Panc1 (cell line): ENCODE data around the gene COL28A1. TPM values are rescaled to one million over a fixed set of nuclear protein-coding genes. Genes with fewer than 3 reads are reported as not detected.

Experiments
- ATAC-seq: fragments of 200-7000 bp; cut with Tn5 transposase; 2 replicates; pipeline ENCODE4 v1.9.1; 2020; ENCODE audit warnings: mild to moderate bottlenecking, moderate library complexity
- BruUV-seq: library from RNA; stranded (reverse); fragments of 400-500 nt; replicated peaks from 2 replicates; lab custom pipeline; 2021; lab: Mats Ljungman, UMichigan
- CTCF ChIA-PET: fragments of 300-600 bp; sonication (Branson Sonifier 250); formaldehyde crosslinking; loops from one replicate; lab custom pipeline; 2022; ENCODE audit warnings: antibody characterized with exemption; lab: Charles Lee
- POLR2A ChIA-PET: fragments of 300-600 bp; sonication (Branson Sonifier 250); formaldehyde crosslinking; loops from one replicate; lab custom pipeline; 2022; ENCODE audit warnings: antibody characterized with exemption; lab: Charles Lee
- DNase-seq: peaks from one replicate; pipeline ENCODE4 v3.0.0-alpha.2; 2010; ENCODE audit warnings: low read depth, low spot score
- H3K27ac ChIP-seq: 2 replicates; pipeline ENCODE4 v1.5.1; 2011; ENCODE audit warnings: mild to moderate bottlenecking, low read length, inconsistent platforms
- H3K27me3 ChIP-seq: fragments of 200-500 bp; sonication (Bioruptor generic); 2 replicates; pipeline ENCODE4 v1.6.0; 2014; ENCODE audit warnings: low read length, inconsistent platforms; ENCODE audit not compliant: control insufficient read depth, insufficient read depth
- H3K36me3 ChIP-seq: fragments of 200-500 bp; sonication (Bioruptor generic); 2 replicates; pipeline ENCODE4 v1.5.1; 2014; ENCODE audit warnings: inconsistent platforms, mild to moderate bottlenecking, low read length, moderate library complexity; ENCODE audit not compliant: control insufficient read depth, insufficient read depth
- H3K4me1 ChIP-seq: 2 replicates; pipeline ENCODE4 v1.5.1; 2011; ENCODE audit warnings: inconsistent platforms, mild to moderate bottlenecking, low read length, moderate library complexity; ENCODE audit not compliant: control insufficient read depth, insufficient read depth
- H3K4me3 ChIP-seq, 2 experiments: 2 replicates each; pipeline ENCODE4 v1.5.1; 2011 to 2012; ENCODE audit warnings: low read depth in 2 of 2, low read length in 2 of 2, mild to moderate bottlenecking in 2 of 2, inconsistent platforms in 1 of 2, moderate library complexity in 1 of 2
- H3K9me3 ChIP-seq: fragments of 200-500 bp; sonication (Bioruptor generic); 2 replicates; pipeline ENCODE4 v1.5.1; 2014; ENCODE audit warnings: low read depth, mild to moderate bottlenecking, inconsistent platforms, low read length, moderate library complexity; ENCODE audit not compliant: control insufficient read depth, insufficient read depth
- CTCF ChIP-seq: fragments of 450-650 bp; IDR thresholded peaks from 2 replicates; pipeline ENCODE4 v1.5.1; 2017; ENCODE audit warnings: mild to moderate bottlenecking
- POLR2AphosphoS5 ChIP-seq: IDR thresholded peaks from 2 replicates; pipeline ENCODE4 v1.6.1; 2012; ENCODE audit warnings: mild to moderate bottlenecking, low read depth, low read length, moderate library complexity
- SIN3A ChIP-seq: IDR thresholded peaks from 2 replicates; pipeline ENCODE4 v1.6.1; 2012; ENCODE audit warnings: low read depth, mild to moderate bottlenecking, low read length, moderate library complexity, borderline replicate concordance; ENCODE audit not compliant: insufficient read depth
- TCF7L2 ChIP-seq: IDR thresholded peaks from 2 replicates; pipeline ENCODE4 v1.6.1; 2011; ENCODE audit warnings: mild to moderate bottlenecking, low read depth, low read length, inconsistent platforms
- in situ Hi-C: cut with HindIII; loops from 2 replicates; pipeline ENCODE4 v1.10.0; 2016; ENCODE audit warnings: low sequenced_read_pairs, low pct_unique_long_range_greater_than_20kb
- intact Hi-C: fragments of 100-400 bp; cut with micrococcal nuclease; formaldehyde crosslinking; loops from one replicate; pipeline ENCODE4 v1.10.0; 2022; ENCODE audit not compliant: unreplicated experiment
- total RNA-seq: library from RNA; stranded (reverse); gene quantifications from one replicate; pipeline ENCODE4 v1.2.1, GENCODE V29; 2021; ENCODE audit not compliant: unreplicated experiment
- TF ChIP-seq, protein P1 (sequence below), 2 experiments: IDR thresholded peaks; 2 replicates each; pipeline ENCODE4 v1.6.1; 2011 to 2012; ENCODE audit warnings: low read depth in 2 of 2, control low read depth in 1 of 2, low read length in 1 of 2, mild to moderate bottlenecking in 1 of 2, moderate library complexity in 1 of 2; ENCODE audit not compliant: insufficient read depth in 1 of 2

The COL28A1 gene
- total RNA-seq, 1 experiment from 2014 or later: not detected

- no peaks in the 10 kb centered on the region for H3K27me3 ChIP-seq
- DNase-seq: no peak
- intact Hi-C loops (no loop called here), in situ Hi-C loops (no loop called here)
- no peak overlapping the region for H3K4me3 ChIP-seq
- ATAC-seq: no peak
- CTCF ChIA-PET: interaction anchor here (0.6 to 1.0 kb wide), 2 partner anchors 15 to 404 kb away, joined by 3 read pairs; no protein-coding TSS in a partner anchor
- H3K9me3 ChIP-seq: no peaks in the 10 kb centered on the region
- peaks cover 3% of the 10 kb centered on the region; the same call in 1 of the 2 replicates for H3K36me3 ChIP-seq
- POLR2A ChIA-PET: interaction anchor here (0.7 kb wide), 1 partner anchor 461 kb away, joined by 3 read pairs; no protein-coding TSS in a partner anchor
- TF ChIP-seq POLR2AphosphoS5: no peak
- TF ChIP-seq TCF7L2: no peak
- TF ChIP-seq, protein P1, sequence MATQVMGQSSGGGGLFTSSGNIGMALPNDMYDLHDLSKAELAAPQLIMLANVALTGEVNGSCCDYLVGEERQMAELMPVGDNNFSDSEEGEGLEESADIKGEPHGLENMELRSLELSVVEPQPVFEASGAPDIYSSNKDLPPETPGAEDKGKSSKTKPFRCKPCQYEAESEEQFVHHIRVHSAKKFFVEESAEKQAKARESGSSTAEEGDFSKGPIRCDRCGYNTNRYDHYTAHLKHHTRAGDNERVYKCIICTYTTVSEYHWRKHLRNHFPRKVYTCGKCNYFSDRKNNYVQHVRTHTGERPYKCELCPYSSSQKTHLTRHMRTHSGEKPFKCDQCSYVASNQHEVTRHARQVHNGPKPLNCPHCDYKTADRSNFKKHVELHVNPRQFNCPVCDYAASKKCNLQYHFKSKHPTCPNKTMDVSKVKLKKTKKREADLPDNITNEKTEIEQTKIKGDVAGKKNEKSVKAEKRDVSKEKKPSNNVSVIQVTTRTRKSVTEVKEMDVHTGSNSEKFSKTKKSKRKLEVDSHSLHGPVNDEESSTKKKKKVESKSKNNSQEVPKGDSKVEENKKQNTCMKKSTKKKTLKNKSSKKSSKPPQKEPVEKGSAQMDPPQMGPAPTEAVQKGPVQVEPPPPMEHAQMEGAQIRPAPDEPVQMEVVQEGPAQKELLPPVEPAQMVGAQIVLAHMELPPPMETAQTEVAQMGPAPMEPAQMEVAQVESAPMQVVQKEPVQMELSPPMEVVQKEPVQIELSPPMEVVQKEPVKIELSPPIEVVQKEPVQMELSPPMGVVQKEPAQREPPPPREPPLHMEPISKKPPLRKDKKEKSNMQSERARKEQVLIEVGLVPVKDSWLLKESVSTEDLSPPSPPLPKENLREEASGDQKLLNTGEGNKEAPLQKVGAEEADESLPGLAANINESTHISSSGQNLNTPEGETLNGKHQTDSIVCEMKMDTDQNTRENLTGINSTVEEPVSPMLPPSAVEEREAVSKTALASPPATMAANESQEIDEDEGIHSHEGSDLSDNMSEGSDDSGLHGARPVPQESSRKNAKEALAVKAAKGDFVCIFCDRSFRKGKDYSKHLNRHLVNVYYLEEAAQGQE (IDR thresholded peaks at IDR 0.05; ENCODE audit: insufficient read depth in 1 of 2, low read depth in 2 of 2, low read length in 1 of 2): no peak
- no peak for TF ChIP-seq CTCF
- no peak for TF ChIP-seq SIN3A
- no peak overlapping the region for H3K27ac ChIP-seq
- no TSS peak for BruUV-seq
- peaks cover 14% of the 10 kb centered on the region for H3K4me1 ChIP-seq
These were observed 28.1 kb upstream of the COL28A1 start for GRCh38 chr7:7563813-7564212.

DNA sequence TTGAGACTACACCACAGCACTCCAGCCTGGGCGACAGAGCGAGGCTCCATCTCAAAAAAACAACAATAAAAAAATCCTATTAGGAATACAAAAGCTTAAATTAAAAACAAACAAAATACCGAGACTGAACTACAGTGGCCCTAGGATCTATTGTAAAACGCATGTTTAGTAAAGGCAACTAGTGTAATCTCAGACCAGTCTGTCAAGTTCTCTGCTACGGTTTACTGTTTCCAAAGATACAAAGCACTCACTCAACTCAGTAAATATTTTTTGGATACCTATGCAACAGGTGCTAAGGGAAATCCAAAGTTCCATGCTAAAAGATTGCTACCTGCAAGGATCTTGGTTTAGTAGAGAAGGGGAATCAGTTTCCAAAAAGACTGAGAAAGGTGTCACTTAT is 27.6 kb upstream of the COL28A1 start:
- H3K4me1 ChIP-seq: peaks cover 9% of the 10 kb centered on the region
- in situ Hi-C loops (no loop called here), intact Hi-C loops (no loop called here)
- H3K9me3 ChIP-seq: no peaks in the 10 kb centered on the region
- BruUV-seq: no TSS peak
- DNase-seq (no peak), ATAC-seq (no peak)
- H3K36me3 ChIP-seq: no peaks in the 10 kb centered on the region; the same call in 1 of the 2 replicates
- ChIA-PET CTCF (interaction anchor here (0.6 kb wide), 1 partner anchor 16 kb away, joined by 3 read pairs; no protein-coding TSS in a partner anchor), POLR2A (interaction anchor here (0.6 kb wide), 1 partner anchor 446 kb away, joined by 7 read pairs; no protein-coding TSS in a partner anchor)
- no peak for TF ChIP-seq TCF7L2
- TF ChIP-seq POLR2AphosphoS5: no peak
- TF ChIP-seq, protein P1 (IDR thresholded peaks at IDR 0.05; ENCODE audit: insufficient read depth in 1 of 2, low read depth in 2 of 2, low read length in 1 of 2): no peak
- no peak for TF ChIP-seq CTCF
- no peak for TF ChIP-seq SIN3A
- H3K27me3 ChIP-seq: no peaks in the 10 kb centered on the region
- no peak overlapping the region for H3K4me3 ChIP-seq
- H3K27ac ChIP-seq: no peak overlapping the region
